GM23338 (cell line): Measurements from ENCODE around the gene SH2D3C. TPM values are rescaled to one million over a fixed set of nuclear protein-coding genes. Genes with fewer than 3 reads are reported as not detected.

ENCODE experiments used
- ATAC-seq: fragments of 200-7000 bp; cut with Tn5 transposase; 3 replicates; pipeline ENCODE4 v1.9.1; 2020
- DNase-seq: peaks from one replicate; pipeline ENCODE4 v3.0.0-alpha.2; 2015; ENCODE audit warnings: low spot score
- H2AFZ ChIP-seq: fragments of 200-600 bp; sonication (generic); 2 replicates; pipeline ENCODE4 v1.8.0; 2016; ENCODE audit warnings: antibody characterized with exemption, mild to moderate bottlenecking, moderate library complexity
- H3F3A ChIP-seq: fragments of 200-600 bp; sonication (generic); replicated peaks from 2 replicates; pipeline ENCODE4 v1.8.0; 2017; ENCODE audit warnings: antibody characterized with exemption, mixed run types, low read depth
- H3K27ac ChIP-seq: fragments of 200-600 bp; sonication (generic); 2 replicates; pipeline ENCODE4 v1.6.1; 2016; ENCODE audit warnings: low read depth
- H3K27me3 ChIP-seq: fragments of 200-600 bp; sonication (generic); 2 replicates; pipeline ENCODE4 v1.8.0; 2016; ENCODE audit warnings: mild to moderate bottlenecking, mixed run types, moderate library complexity; ENCODE audit not compliant: insufficient read depth
- H3K36me3 ChIP-seq: fragments of 200-600 bp; sonication (generic); 2 replicates; pipeline ENCODE4 v1.8.0; 2016; ENCODE audit warnings: mild to moderate bottlenecking; ENCODE audit not compliant: insufficient read depth
- H3K4me1 ChIP-seq: fragments of 200-600 bp; sonication (generic); 2 replicates; pipeline ENCODE4 v1.8.0; 2016; ENCODE audit warnings: mild to moderate bottlenecking, moderate library complexity; ENCODE audit not compliant: insufficient read depth
- H3K4me2 ChIP-seq: fragments of 200-600 bp; sonication (generic); 2 replicates; pipeline ENCODE4 v1.7.1; 2017; ENCODE audit warnings: mixed run types
- H3K4me3 ChIP-seq: fragments of 200-600 bp; sonication (generic); 2 replicates; pipeline ENCODE4 v1.6.1; 2016; ENCODE audit warnings: mixed run types
- H3K79me2 ChIP-seq: fragments of 200-600 bp; sonication (generic); replicated peaks from 2 replicates; pipeline ENCODE4 v1.8.0; 2017; ENCODE audit warnings: mild to moderate bottlenecking; ENCODE audit not compliant: insufficient read depth
- H3K9me2 ChIP-seq: fragments of 200-600 bp; sonication (generic); 2 replicates; pipeline ENCODE4 v1.8.0; 2017; ENCODE audit not compliant: insufficient read depth
- H4K20me1 ChIP-seq: fragments of 200-600 bp; sonication (generic); replicated peaks from 2 replicates; pipeline ENCODE4 v1.8.0; 2017; ENCODE audit warnings: mild to moderate bottlenecking; ENCODE audit not compliant: insufficient read depth
- H3K27ac Mint-ChIP-seq: 2 replicates; pipeline ENCODE4 v1.8.0; 2020; ENCODE audit warnings: inconsistent platforms, mild to moderate bottlenecking, moderate library complexity, mixed read lengths
- H3K27me3 Mint-ChIP-seq: 3 replicates; pipeline ENCODE4 v1.8.0; 2022; ENCODE audit warnings: low read depth, mild to moderate bottlenecking, moderate library complexity, mixed read lengths, inconsistent platforms; ENCODE audit not compliant: insufficient read depth, poor library complexity
- H3K36me3 Mint-ChIP-seq: 3 replicates; pipeline ENCODE4 v1.8.0; 2021; ENCODE audit warnings: low read depth, mild to moderate bottlenecking, inconsistent platforms, moderate library complexity, mixed read lengths
- H3K4me1 Mint-ChIP-seq: 3 replicates; pipeline ENCODE4 v1.8.0; 2020; ENCODE audit warnings: mild to moderate bottlenecking, inconsistent platforms, mixed read lengths
- H3K4me3 Mint-ChIP-seq: 3 replicates; pipeline ENCODE4 v1.8.0; 2021; ENCODE audit warnings: moderate library complexity, mild to moderate bottlenecking, inconsistent platforms, mixed read lengths
- H3K9me3 Mint-ChIP-seq: 3 replicates; pipeline ENCODE4 v1.8.0; 2020; ENCODE audit warnings: moderate library complexity, mild to moderate bottlenecking, inconsistent platforms, mixed read lengths
- CREB1 ChIP-seq: fragments of 250-450 bp; sonication (Bioruptor Pico); IDR thresholded peaks from 2 replicates; pipeline ENCODE4 v1.5.0; 2020; ENCODE audit warnings: low read depth, mild to moderate bottlenecking, moderate library complexity
- ETS1 ChIP-seq: IDR thresholded peaks from 2 replicates; pipeline ENCODE4 v1.6.1; 2016; ENCODE audit warnings: antibody characterized with exemption
- EZH2 ChIP-seq: fragments of 200-600 bp; sonication (generic); IDR thresholded peaks from one replicate; pipeline ENCODE4 v1.8.0; 2017; ENCODE audit warnings: antibody characterized with exemption, mild to moderate bottlenecking, low read depth; ENCODE audit not compliant: unreplicated experiment
- EZH2phosphoT487 ChIP-seq: fragments of 200-600 bp; sonication (generic); IDR thresholded peaks from one replicate; pipeline ENCODE4 v1.8.1; 2018; ENCODE audit warnings: antibody characterized with exemption; ENCODE audit not compliant: unreplicated experiment
- JUNB ChIP-seq: IDR thresholded peaks from one replicate; pipeline ENCODE4 v1.6.1; 2016; ENCODE audit warnings: antibody characterized with exemption; ENCODE audit not compliant: unreplicated experiment
- NANOG ChIP-seq: IDR thresholded peaks from 2 replicates; pipeline ENCODE4 v1.6.1; 2016; ENCODE audit warnings: antibody characterized with exemption, borderline replicate concordance
- POLR2AphosphoS5 ChIP-seq: IDR thresholded peaks from 2 replicates; pipeline ENCODE4 v1.6.1; 2016; ENCODE audit warnings: antibody characterized with exemption, low read depth
- REST ChIP-seq: IDR thresholded peaks from one replicate; pipeline ENCODE4 v1.6.1; 2018; ENCODE audit warnings: antibody characterized with exemption; ENCODE audit not compliant: unreplicated experiment
- STAT1 ChIP-seq: IDR thresholded peaks from one replicate; pipeline ENCODE4 v1.6.1; 2016; ENCODE audit warnings: antibody characterized with exemption; ENCODE audit not compliant: unreplicated experiment
- ZNF114 ChIP-seq: fragments of 250-450 bp; sonication (Bioruptor Pico); IDR thresholded peaks from 2 replicates; pipeline ENCODE4 v1.5.0; 2020; ENCODE audit warnings: mild to moderate bottlenecking, moderate library complexity
- ZNF331 ChIP-seq: fragments of 250-450 bp; sonication (Bioruptor Pico); IDR thresholded peaks from 2 replicates; pipeline ENCODE4 v1.5.0; 2020; ENCODE audit warnings: low read depth, mild to moderate bottlenecking, moderate library complexity
- ZNF462 ChIP-seq: fragments of 250-450 bp; sonication (Bioruptor Pico); IDR thresholded peaks from 2 replicates; pipeline ENCODE4 v1.5.0; 2020; ENCODE audit warnings: mild to moderate bottlenecking, moderate library complexity
- polyA plus RNA-seq: library from polyadenylated mRNA; unstranded; fragments of >200 nt; fragmentation: Nextera tagmentation; extraction: Ambion mirVana; gene quantifications from 2 replicates; pipeline ENCODE4 v1.2.1, GENCODE V29; 2016
- total RNA-seq: library from RNA; depleted of rRNA; stranded (reverse); fragments of >200 nt; shearing (Covaris generic); gene quantifications from 2 replicates; pipeline ENCODE4 v1.2.3, GENCODE V29; 2014
- TF ChIP-seq, protein P1 (sequence below), 2 experiments: fragments of 200-600 bp in 1 of 2; sonication (generic) in 1 of 2; conservative IDR thresholded peaks; 2 replicates each; pipeline versions ENCODE4 v1.5.1 to v1.6.1; 2016 to 2017; ENCODE audit warnings: antibody characterized with exemption in 2 of 2, low read depth in 2 of 2, mild to moderate bottlenecking in 2 of 2, moderate library complexity in 1 of 2

The SH2D3C gene
- total and polyA plus RNA-seq, 2 experiments from 2014 or later, result 4.2 to 4.5 TPM

DNA sequence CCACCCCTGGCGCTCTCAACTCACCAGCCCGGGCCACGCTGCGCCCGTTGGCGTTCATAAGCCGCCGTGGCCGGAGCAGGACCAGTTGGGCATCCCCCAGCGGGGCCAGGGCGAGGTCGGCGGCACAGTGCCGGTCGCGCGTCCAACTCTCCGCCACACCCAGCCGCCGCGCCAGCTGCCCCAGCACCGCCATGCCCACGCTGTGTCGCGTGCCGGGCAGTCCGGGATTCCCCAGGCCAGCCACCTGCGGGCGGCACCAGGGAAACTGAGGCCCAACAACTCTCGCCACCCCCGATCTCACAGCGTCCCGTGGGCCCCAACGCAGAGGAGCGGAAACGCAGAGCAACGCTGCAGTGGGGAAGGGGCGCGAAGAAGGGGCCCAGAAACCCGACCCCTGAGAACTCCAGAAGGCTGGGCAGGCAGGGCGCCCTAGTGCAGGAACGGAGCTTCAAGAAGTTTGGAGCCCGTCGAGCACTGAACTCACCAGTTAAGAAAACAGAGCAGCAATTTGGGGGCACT is 63.5 kb downstream of the SH2D3C start:
- Histone ChIP-seq H3K4me1 (peaks cover 10% of the 10 kb centered on the region), H3K79me2 (no peaks in the 10 kb centered on the region), H3K27ac (no peak overlapping the region), H3K4me2 (peak overlapping the region; percentile 95), H3K4me3 (peak overlapping the region; percentile 66), H3K9me2 (no peaks in the 10 kb centered on the region), H3K36me3 (no peaks in the 10 kb centered on the region), H4K20me1 (no peaks in the 10 kb centered on the region), H3F3A (0 out of 2 replicates have a peak, but pooled peaks cover 7% of the 10 kb centered on the region), H3K27me3 (no peaks in the 10 kb centered on the region), H2AFZ (peak overlapping the region; percentile 94)
- H3K36me3 Mint-ChIP-seq, result no peaks in the 10 kb centered on the region
- H3K27ac Mint-ChIP-seq, result no peak overlapping the region
- H3K4me3 Mint-ChIP-seq, result peak overlapping the region; percentile 98
- DNase-seq, result peak; percentile 48
- peaks cover 27% of the 10 kb centered on the region for H3K4me1 Mint-ChIP-seq
- no peaks in the 10 kb centered on the region for H3K9me3 Mint-ChIP-seq
- TF ChIP-seq EZH2 (no peak), REST (no peak), ZNF114 (CRISPR knock-in tag) (no peak), STAT1 (no peak), ZNF331 (CRISPR knock-in tag) (no peak), JUNB (no peak), EZH2phosphoT487 (no peak), ETS1 (no peak), ZNF462 (CRISPR knock-in tag) (no peak), CREB1 (CRISPR knock-in tag) (no peak), NANOG (no peak), POLR2AphosphoS5 (no peak)
- TF ChIP-seq, protein P1, sequence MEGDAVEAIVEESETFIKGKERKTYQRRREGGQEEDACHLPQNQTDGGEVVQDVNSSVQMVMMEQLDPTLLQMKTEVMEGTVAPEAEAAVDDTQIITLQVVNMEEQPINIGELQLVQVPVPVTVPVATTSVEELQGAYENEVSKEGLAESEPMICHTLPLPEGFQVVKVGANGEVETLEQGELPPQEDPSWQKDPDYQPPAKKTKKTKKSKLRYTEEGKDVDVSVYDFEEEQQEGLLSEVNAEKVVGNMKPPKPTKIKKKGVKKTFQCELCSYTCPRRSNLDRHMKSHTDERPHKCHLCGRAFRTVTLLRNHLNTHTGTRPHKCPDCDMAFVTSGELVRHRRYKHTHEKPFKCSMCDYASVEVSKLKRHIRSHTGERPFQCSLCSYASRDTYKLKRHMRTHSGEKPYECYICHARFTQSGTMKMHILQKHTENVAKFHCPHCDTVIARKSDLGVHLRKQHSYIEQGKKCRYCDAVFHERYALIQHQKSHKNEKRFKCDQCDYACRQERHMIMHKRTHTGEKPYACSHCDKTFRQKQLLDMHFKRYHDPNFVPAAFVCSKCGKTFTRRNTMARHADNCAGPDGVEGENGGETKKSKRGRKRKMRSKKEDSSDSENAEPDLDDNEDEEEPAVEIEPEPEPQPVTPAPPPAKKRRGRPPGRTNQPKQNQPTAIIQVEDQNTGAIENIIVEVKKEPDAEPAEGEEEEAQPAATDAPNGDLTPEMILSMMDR (conservative IDR thresholded peaks at IDR 0.05; ENCODE audit: low read depth in 2 of 2), result no peak
- peak; percentile 13 for ATAC-seq
- peaks cover 18% of the 10 kb centered on the region for H3K27me3 Mint-ChIP-seq
